HepG2 (cell line): ENCODE data around the gene ELAVL3. TPM values are rescaled to one million over a fixed set of nuclear protein-coding genes. Genes with fewer than 3 reads are reported as not detected.

ENCODE experiments used
- AGO1 ChIP-seq: fragments of 200-400 bp; formaldehyde crosslinking; IDR thresholded peaks from 2 replicates; pipeline ENCODE4 v1.6.1; 2017; ENCODE audit warnings: mild to moderate bottlenecking, low read depth, low read length, moderate library complexity; ENCODE audit not compliant: poor library complexity, severe bottlenecking
- CCDC6 ChIP-seq: sonication (generic); formaldehyde crosslinking; IDR thresholded peaks from 2 replicates; pipeline ENCODE4 v1.8.1; 2022; ENCODE audit warnings: mild to moderate bottlenecking, missing genetic modification reagents, moderate library complexity
- DNMT3B ChIP-seq: conservative IDR thresholded peaks from 2 replicates; pipeline ENCODE4 v1.6.1; 2016; ENCODE audit warnings: missing biosample characterization, control low read depth
- HHEX ChIP-seq: IDR thresholded peaks from 2 replicates; pipeline ENCODE4 v1.6.1; 2016; ENCODE audit warnings: control low read depth
- HNRNPL ChIP-seq: fragments of 200-400 bp; formaldehyde crosslinking; IDR thresholded peaks from 2 replicates; pipeline ENCODE4 v1.6.1; 2017; ENCODE audit warnings: mild to moderate bottlenecking, low read depth, low read length
- HOXA5 ChIP-seq: sonication (generic); formaldehyde crosslinking; IDR thresholded peaks from 2 replicates; pipeline ENCODE4 v1.4.0; 2020; ENCODE audit warnings: missing genetic modification reagents
- MBNL3 ChIP-seq: fragments of 250-450 bp; sonication (Bioruptor Pico); conservative IDR thresholded peaks from 2 replicates; pipeline ENCODE4 v1.8.0; 2022; ENCODE audit warnings: mild to moderate bottlenecking, inconsistent platforms
- RARA ChIP-seq: IDR thresholded peaks from 2 replicates; pipeline ENCODE4 v1.6.1; 2016; ENCODE audit warnings: missing genetic modification reagents, missing compliant biosample characterization
- RFX3 ChIP-seq: IDR thresholded peaks from 2 replicates; pipeline ENCODE4 v1.6.1; 2016; ENCODE audit warnings: missing biosample characterization, missing genetic modification reagents
- SIX1 ChIP-seq: sonication (generic); formaldehyde crosslinking; IDR thresholded peaks from 2 replicates; pipeline ENCODE4 v1.4.0; 2020; ENCODE audit warnings: missing genetic modification reagents, borderline replicate concordance
- SMARCC2 ChIP-seq: fragments of 450-650 bp; IDR thresholded peaks from 2 replicates; pipeline ENCODE4 v1.6.1; 2017; ENCODE audit warnings: antibody characterized with exemption, mild to moderate bottlenecking
- STAG1 ChIP-seq: sonication (generic); formaldehyde crosslinking; IDR thresholded peaks from 2 replicates; pipeline ENCODE4 v1.4.0; 2020; ENCODE audit warnings: missing genetic modification reagents
- TSC22D2 ChIP-seq: sonication (generic); formaldehyde crosslinking; IDR thresholded peaks from 2 replicates; pipeline ENCODE4 v1.5.1; 2020; ENCODE audit warnings: missing genetic modification reagents, mild to moderate bottlenecking, borderline replicate concordance
- ZMYM4 ChIP-seq: sonication (generic); formaldehyde crosslinking; IDR thresholded peaks from 2 replicates; pipeline ENCODE4 v1.8.1; 2023; ENCODE audit warnings: mild to moderate bottlenecking, missing genetic modification reagents
- ZNF10 ChIP-seq: sonication (generic); formaldehyde crosslinking; IDR thresholded peaks from 2 replicates; pipeline ENCODE4 v1.4.0; 2020; ENCODE audit warnings: mild to moderate bottlenecking, low read depth, missing genetic modification reagents, borderline replicate concordance
- ZNF564 ChIP-seq: sonication (generic); formaldehyde crosslinking; IDR thresholded peaks from 2 replicates; pipeline ENCODE4 v1.8.1; 2023; ENCODE audit warnings: mild to moderate bottlenecking, missing genetic modification reagents
- polyA plus RNA-seq, 8 experiments: library from polyadenylated mRNA; depleted of rRNA in 3 of 8; stranded (reverse) in 7 of 8; unstranded in 1 of 8; fragments of >200 nt; fragmentation: Illumina TruSeq in 4 of 8; extraction: Trizol in 4 of 8; gene quantifications; 2 replicates each; pipeline versions ENCODE4 v1.2.1 to v1.2.3, GENCODE V29; 2011 to 2016; ENCODE audit warnings: low read depth in 4 of 8, missing spikeins in 1 of 8, mixed read lengths in 1 of 8; ENCODE audit not compliant: insufficient read depth in 1 of 8
- total RNA-seq, 5 experiments: library from RNA; depleted of rRNA; stranded (reverse); fragments of >200 nt; fragmentation: Illumina TruSeq; extraction: Trizol; gene quantifications; 2 replicates each; pipeline ENCODE4 v1.2.3, GENCODE V29; 2016; ENCODE audit warnings: low read depth in 1 of 5
- TF ChIP-seq, protein P1 (sequence below): sonication (generic); formaldehyde crosslinking; conservative IDR thresholded peaks from 2 replicates; pipeline ENCODE4 v1.4.0; 2020; ENCODE audit warnings: missing genetic modification reagents
- TF ChIP-seq, protein P2 (sequence below): sonication (generic); formaldehyde crosslinking; IDR thresholded peaks from 2 replicates; pipeline ENCODE4 v1.8.1; 2023; ENCODE audit warnings: mild to moderate bottlenecking, missing genetic modification reagents, borderline replicate concordance
- TF ChIP-seq, protein P3 (sequence below): sonication (generic); formaldehyde crosslinking; IDR thresholded peaks from 2 replicates; pipeline ENCODE4 v1.4.0; 2020; ENCODE audit warnings: missing genetic modification reagents
- TF ChIP-seq, protein P4 (sequence below): IDR thresholded peaks from 2 replicates; pipeline ENCODE4 v1.6.1; 2016; ENCODE audit warnings: control low read depth
- TF ChIP-seq, protein P5 (sequence below): sonication (generic); formaldehyde crosslinking; IDR thresholded peaks from 2 replicates; pipeline ENCODE4 v1.5.0; 2020; ENCODE audit warnings: mild to moderate bottlenecking, low read depth, missing genetic modification reagents, borderline replicate concordance
- TF ChIP-seq, protein P6 (sequence below): sonication (generic); formaldehyde crosslinking; IDR thresholded peaks from 2 replicates; pipeline ENCODE4 v1.4.0; 2020; ENCODE audit warnings: mild to moderate bottlenecking, missing genetic modification reagents

Gene ELAVL3
- total and polyA plus RNA-seq, 2 of the 13 experiments (the other 11 are each of a cell fraction or from before 2014, with no cell fraction given): 0.03 TPM; not detected in 1

DNA sequence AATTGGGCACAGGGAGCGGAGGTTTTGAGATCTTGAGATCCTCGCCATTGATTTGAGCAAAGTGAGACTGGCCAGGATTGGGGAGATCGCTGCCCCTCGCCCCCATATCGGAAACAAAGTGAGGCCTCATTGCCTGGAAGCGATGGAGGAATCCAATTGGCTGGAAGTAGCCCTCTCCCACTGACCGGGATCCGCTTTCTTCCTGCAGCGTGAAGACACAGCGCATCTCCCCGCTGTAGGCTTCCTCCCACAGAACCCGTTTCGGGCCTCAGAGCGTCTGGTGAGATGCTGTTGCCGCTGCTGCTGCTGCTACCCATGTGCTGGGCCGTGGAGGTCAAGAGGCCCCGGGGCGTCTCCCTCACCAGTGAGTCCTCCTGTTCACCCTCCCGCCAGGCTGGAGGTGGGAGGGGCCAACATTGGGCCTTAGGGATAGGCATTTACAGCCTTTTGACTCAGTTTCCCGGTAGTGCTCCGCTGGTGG is 45.0 kb downstream of the ELAVL3 start (continued):
- TF ChIP-seq, protein P1, sequence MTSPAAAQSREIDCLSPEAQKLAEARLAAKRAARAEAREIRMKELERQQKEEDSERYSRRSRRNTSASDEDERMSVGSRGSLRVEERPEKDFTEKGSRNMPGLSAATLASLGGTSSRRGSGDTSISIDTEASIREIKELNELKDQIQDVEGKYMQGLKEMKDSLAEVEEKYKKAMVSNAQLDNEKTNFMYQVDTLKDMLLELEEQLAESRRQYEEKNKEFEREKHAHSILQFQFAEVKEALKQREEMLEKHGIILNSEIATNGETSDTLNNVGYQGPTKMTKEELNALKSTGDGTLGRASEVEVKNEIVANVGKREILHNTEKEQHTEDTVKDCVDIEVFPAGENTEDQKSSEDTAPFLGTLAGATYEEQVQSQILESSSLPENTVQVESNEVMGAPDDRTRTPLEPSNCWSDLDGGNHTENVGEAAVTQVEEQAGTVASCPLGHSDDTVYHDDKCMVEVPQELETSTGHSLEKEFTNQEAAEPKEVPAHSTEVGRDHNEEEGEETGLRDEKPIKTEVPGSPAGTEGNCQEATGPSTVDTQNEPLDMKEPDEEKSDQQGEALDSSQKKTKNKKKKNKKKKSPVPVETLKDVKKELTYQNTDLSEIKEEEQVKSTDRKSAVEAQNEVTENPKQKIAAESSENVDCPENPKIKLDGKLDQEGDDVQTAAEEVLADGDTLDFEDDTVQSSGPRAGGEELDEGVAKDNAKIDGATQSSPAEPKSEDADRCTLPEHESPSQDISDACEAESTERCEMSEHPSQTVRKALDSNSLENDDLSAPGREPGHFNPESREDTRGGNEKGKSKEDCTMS (CRISPR knock-in tag): no peak
- TF ChIP-seq, protein P2, sequence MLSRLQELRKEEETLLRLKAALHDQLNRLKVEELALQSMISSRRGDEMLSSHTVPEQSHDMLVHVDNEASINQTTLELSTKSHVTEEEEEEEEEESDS (CRISPR knock-in tag): no peak
- TF ChIP-seq HHEX (CRISPR knock-in tag): no peak
- no peak for TF ChIP-seq MBNL3 (CRISPR knock-in tag)
- TF ChIP-seq, protein P3, sequence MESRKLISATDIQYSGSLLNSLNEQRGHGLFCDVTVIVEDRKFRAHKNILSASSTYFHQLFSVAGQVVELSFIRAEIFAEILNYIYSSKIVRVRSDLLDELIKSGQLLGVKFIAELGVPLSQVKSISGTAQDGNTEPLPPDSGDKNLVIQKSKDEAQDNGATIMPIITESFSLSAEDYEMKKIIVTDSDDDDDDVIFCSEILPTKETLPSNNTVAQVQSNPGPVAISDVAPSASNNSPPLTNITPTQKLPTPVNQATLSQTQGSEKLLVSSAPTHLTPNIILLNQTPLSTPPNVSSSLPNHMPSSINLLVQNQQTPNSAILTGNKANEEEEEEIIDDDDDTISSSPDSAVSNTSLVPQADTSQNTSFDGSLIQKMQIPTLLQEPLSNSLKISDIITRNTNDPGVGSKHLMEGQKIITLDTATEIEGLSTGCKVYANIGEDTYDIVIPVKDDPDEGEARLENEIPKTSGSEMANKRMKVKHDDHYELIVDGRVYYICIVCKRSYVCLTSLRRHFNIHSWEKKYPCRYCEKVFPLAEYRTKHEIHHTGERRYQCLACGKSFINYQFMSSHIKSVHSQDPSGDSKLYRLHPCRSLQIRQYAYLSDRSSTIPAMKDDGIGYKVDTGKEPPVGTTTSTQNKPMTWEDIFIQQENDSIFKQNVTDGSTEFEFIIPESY (CRISPR knock-in tag): no peak
- TF ChIP-seq HNRNPL: 0 out of 2 replicates have a peak, but pooled peaks have one; percentile 8
- TF ChIP-seq, protein P4, sequence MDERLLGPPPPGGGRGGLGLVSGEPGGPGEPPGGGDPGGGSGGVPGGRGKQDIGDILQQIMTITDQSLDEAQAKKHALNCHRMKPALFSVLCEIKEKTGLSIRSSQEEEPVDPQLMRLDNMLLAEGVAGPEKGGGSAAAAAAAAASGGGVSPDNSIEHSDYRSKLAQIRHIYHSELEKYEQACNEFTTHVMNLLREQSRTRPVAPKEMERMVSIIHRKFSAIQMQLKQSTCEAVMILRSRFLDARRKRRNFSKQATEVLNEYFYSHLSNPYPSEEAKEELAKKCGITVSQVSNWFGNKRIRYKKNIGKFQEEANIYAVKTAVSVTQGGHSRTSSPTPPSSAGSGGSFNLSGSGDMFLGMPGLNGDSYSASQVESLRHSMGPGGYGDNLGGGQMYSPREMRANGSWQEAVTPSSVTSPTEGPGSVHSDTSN (CRISPR knock-in tag): no peak
- TF ChIP-seq DNMT3B (CRISPR knock-in tag): no peak
- TF ChIP-seq CCDC6: no peak
- no peak for TF ChIP-seq ZMYM4 (CRISPR knock-in tag)
- no peak for TF ChIP-seq TSC22D2
- no peak for TF ChIP-seq ZNF564 (CRISPR knock-in tag)
- no peak for TF ChIP-seq AGO1
- TF ChIP-seq RFX3: no peak
- TF ChIP-seq RARA: no peak
- TF ChIP-seq, protein P5, sequence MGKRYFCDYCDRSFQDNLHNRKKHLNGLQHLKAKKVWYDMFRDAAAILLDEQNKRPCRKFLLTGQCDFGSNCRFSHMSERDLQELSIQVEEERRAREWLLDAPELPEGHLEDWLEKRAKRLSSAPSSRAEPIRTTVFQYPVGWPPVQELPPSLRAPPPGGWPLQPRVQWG (CRISPR knock-in tag): no peak
- TF ChIP-seq SMARCC2: no peak
- TF ChIP-seq HOXA5: no peak
- TF ChIP-seq, protein P6, sequence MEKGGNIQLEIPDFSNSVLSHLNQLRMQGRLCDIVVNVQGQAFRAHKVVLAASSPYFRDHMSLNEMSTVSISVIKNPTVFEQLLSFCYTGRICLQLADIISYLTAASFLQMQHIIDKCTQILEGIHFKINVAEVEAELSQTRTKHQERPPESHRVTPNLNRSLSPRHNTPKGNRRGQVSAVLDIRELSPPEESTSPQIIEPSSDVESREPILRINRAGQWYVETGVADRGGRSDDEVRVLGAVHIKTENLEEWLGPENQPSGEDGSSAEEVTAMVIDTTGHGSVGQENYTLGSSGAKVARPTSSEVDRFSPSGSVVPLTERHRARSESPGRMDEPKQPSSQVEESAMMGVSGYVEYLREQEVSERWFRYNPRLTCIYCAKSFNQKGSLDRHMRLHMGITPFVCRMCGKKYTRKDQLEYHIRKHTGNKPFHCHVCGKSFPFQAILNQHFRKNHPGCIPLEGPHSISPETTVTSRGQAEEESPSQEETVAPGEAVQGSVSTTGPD: no peak
- no peak for TF ChIP-seq SIX1 (CRISPR knock-in tag)
- TF ChIP-seq ZNF10 (CRISPR knock-in tag): no peak
- TF ChIP-seq STAG1 (CRISPR knock-in tag): no peak
